Mesendoderm (in vitro differentiated cells): ENCODE results near the gene C1QTNF9B.

Source experiments
- DNase-seq: peaks from one replicate; pipeline ENCODE4 v3.0.0; 2013
- H2AK5ac ChIP-seq: 2 replicates; pipeline ENCODE4 v1.6.1; 2013; ENCODE audit warnings: low read length, inconsistent platforms
- H2BK120ac ChIP-seq: 2 replicates; pipeline ENCODE4 v1.6.1; 2013; ENCODE audit warnings: low read depth, mild to moderate bottlenecking, low read length, moderate library complexity, mixed read lengths
- H2BK15ac ChIP-seq: replicated peaks from 2 replicates; pipeline ENCODE4 v1.6.1; 2013; ENCODE audit warnings: low read depth, mild to moderate bottlenecking, moderate library complexity
- H2BK5ac ChIP-seq: 2 replicates; pipeline ENCODE4 v1.6.1; 2013; ENCODE audit warnings: low read length, inconsistent platforms
- H3K18ac ChIP-seq: 2 replicates; pipeline ENCODE4 v1.6.1; 2013; ENCODE audit warnings: mild to moderate bottlenecking, low read length, mixed read lengths
- H3K23ac ChIP-seq: one replicate; pipeline ENCODE4 v1.6.1; 2013; ENCODE audit warnings: low read length
- H3K27ac ChIP-seq: 2 replicates; pipeline ENCODE4 v1.5.1; 2013; ENCODE audit warnings: low read depth, mild to moderate bottlenecking, inconsistent platforms, low read length, moderate library complexity
- H3K27me3 ChIP-seq: 2 replicates; pipeline ENCODE4 v1.6.1; 2013; ENCODE audit warnings: low read length, control low read depth, mild to moderate bottlenecking, inconsistent platforms; ENCODE audit not compliant: insufficient read depth, poor library complexity
- H3K36me3 ChIP-seq: 2 replicates; pipeline ENCODE4 v1.6.1; 2013; ENCODE audit warnings: low read length, inconsistent platforms; ENCODE audit not compliant: control insufficient read depth, insufficient read depth
- H3K4ac ChIP-seq: one replicate; pipeline ENCODE4 v1.6.1; 2013; ENCODE audit warnings: low read depth, mild to moderate bottlenecking, low read length, moderate library complexity
- H3K4me1 ChIP-seq: 2 replicates; pipeline ENCODE4 v1.6.1; 2013; ENCODE audit warnings: low read depth, low read length, inconsistent platforms; ENCODE audit not compliant: control insufficient read depth
- H3K4me2 ChIP-seq: 2 replicates; pipeline ENCODE4 v1.6.1; 2013; ENCODE audit warnings: low read length
- H3K4me3 ChIP-seq: 2 replicates; pipeline ENCODE4 v1.5.1; 2013; ENCODE audit warnings: mild to moderate bottlenecking, low read length
- H3K56ac ChIP-seq: one replicate; pipeline ENCODE4 v1.6.1; 2013; ENCODE audit warnings: low read length
- H3K79me1 ChIP-seq: 2 replicates; pipeline ENCODE4 v1.6.1; 2013; ENCODE audit warnings: low read length, inconsistent platforms
- H3K79me2 ChIP-seq: 2 replicates; pipeline ENCODE4 v1.6.1; 2013; ENCODE audit warnings: mild to moderate bottlenecking, low read length; ENCODE audit not compliant: control insufficient read depth, insufficient read depth
- H3K9ac ChIP-seq: 2 replicates; pipeline ENCODE4 v1.6.1; 2013; ENCODE audit warnings: low read length, inconsistent platforms
- H4K5ac ChIP-seq: one replicate; pipeline ENCODE4 v1.6.1; 2013; ENCODE audit warnings: low read length
- H4K8ac ChIP-seq: one replicate; pipeline ENCODE4 v1.6.1; 2013; ENCODE audit warnings: low read depth, mild to moderate bottlenecking, control low read depth, low read length, moderate library complexity
- WGBS: extraction: QIAGEN DNeasy Blood & Tissue Kit; methylation state at CpG from one replicate; pipeline ENCODE4 v1.1.7; 2013; ENCODE audit warnings: low lambda C conversion rate, missing lambda C conversion rate; ENCODE audit not compliant: insufficient coverage; ENCODE audit errors: extremely low coverage; 5-methylcytosine and 5-hydroxymethylcytosine counted together

Gene C1QTNF9B

GRCh38 chr13:23919006-23919405 lies 21.7 kb upstream of the C1QTNF9B start:
- Histone ChIP-seq H3K23ac (no peak overlapping the region), H3K18ac (no peak overlapping the region), H3K56ac (no peak overlapping the region), H3K79me2 (no peaks in the 10 kb centered on the region), H3K27me3 (no peaks in the 10 kb centered on the region), H4K8ac (no peak overlapping the region), H3K9ac (no peak overlapping the region), H3K79me1 (no peaks in the 10 kb centered on the region), H3K4me1 (peaks cover 2% of the 10 kb centered on the region), H2BK15ac (no peak overlapping the region), H2BK5ac (no peak overlapping the region), H3K4ac (no peak overlapping the region), H2BK120ac (no peak overlapping the region), H3K36me3 (no peaks in the 10 kb centered on the region), H3K4me3 (no peak overlapping the region), H4K5ac (no peak overlapping the region), H3K27ac (no peak overlapping the region), H2AK5ac (no peak overlapping the region), H3K4me2 (no peak overlapping the region)
- no CpG with 5 or more reads among the region's 1 CpG for WGBS
- no peak for DNase-seq

- H3K4me2 ChIP-seq = no peak overlapping the region
- no peak overlapping the region for H2BK120ac ChIP-seq
- H2BK5ac ChIP-seq = no peak overlapping the region
- no peaks in the 10 kb centered on the region for H3K36me3 ChIP-seq
- no peak overlapping the region for H4K8ac ChIP-seq
- H3K4me3 ChIP-seq = no peak overlapping the region
- H3K4me1 ChIP-seq = peaks cover 2% of the 10 kb centered on the region
- no peak overlapping the region for H4K5ac ChIP-seq
- no peaks in the 10 kb centered on the region for H3K79me1 ChIP-seq
- no peak overlapping the region for H3K4ac ChIP-seq
- H2BK15ac ChIP-seq = no peak overlapping the region
- DNase-seq = no peak
- no peak overlapping the region for H2AK5ac ChIP-seq
- no peak overlapping the region for H3K9ac ChIP-seq
- WGBS = no CpG with 5 or more reads among the region's 2 CpGs
- H3K23ac ChIP-seq = no peak overlapping the region
- no peak overlapping the region for H3K56ac ChIP-seq
- H3K27me3 ChIP-seq = no peaks in the 10 kb centered on the region
- H3K18ac ChIP-seq = no peak overlapping the region
- no peaks in the 10 kb centered on the region for H3K79me2 ChIP-seq
- H3K27ac ChIP-seq = no peak overlapping the region
Measured at GRCh38 chr13:23918208-23918607, 20.9 kb upstream of the C1QTNF9B start.

GRCh38 chr13:23915308-23915707 lies 18.0 kb upstream of the C1QTNF9B start:
- Histone ChIP-seq H3K4me2 (no peak overlapping the region), H3K79me2 (no peaks in the 10 kb centered on the region)
- peak; percentile 42 for DNase-seq

GRCh38 chr13:23912469-23912868 lies 15.2 kb upstream of the C1QTNF9B start:
- Histone ChIP-seq H3K27me3 (no peaks in the 10 kb centered on the region), H3K9ac (no peak overlapping the region), H3K36me3 (no peaks in the 10 kb centered on the region), H3K23ac (no peak overlapping the region), H3K4me1 (no peaks in the 10 kb centered on the region), H3K79me2 (no peaks in the 10 kb centered on the region), H3K4me3 (no peak overlapping the region), H2BK15ac (no peak overlapping the region), H3K56ac (no peak overlapping the region), H4K8ac (no peak overlapping the region), H4K5ac (no peak overlapping the region), H2BK5ac (no peak overlapping the region), H3K79me1 (no peaks in the 10 kb centered on the region), H2AK5ac (no peak overlapping the region), H3K18ac (no peak overlapping the region), H3K4me2 (no peak overlapping the region), H3K27ac (no peak overlapping the region), H3K4ac (no peak overlapping the region), H2BK120ac (no peak overlapping the region)
- no peak for DNase-seq
- WGBS = 100% methylated on average over 1 of the region's 1 CpG

More at GRCh38 chr13:23915308-23915707, 18.0 kb upstream of the C1QTNF9B start:
- H2BK120ac ChIP-seq = no peak overlapping the region
- no peaks in the 10 kb centered on the region for H3K27me3 ChIP-seq
- no peak overlapping the region for H2AK5ac ChIP-seq
- H4K8ac ChIP-seq = no peak overlapping the region
- H2BK5ac ChIP-seq = no peak overlapping the region
- no peak overlapping the region for H3K27ac ChIP-seq
- no peaks in the 10 kb centered on the region for H3K79me1 ChIP-seq
- H3K4me3 ChIP-seq = no peak overlapping the region
- no peak overlapping the region for H2BK15ac ChIP-seq
- H3K4me1 ChIP-seq = no peaks in the 10 kb centered on the region
- no peak overlapping the region for H4K5ac ChIP-seq
- H3K18ac ChIP-seq = no peak overlapping the region
- H3K23ac ChIP-seq = no peak overlapping the region
- H3K4ac ChIP-seq = no peak overlapping the region
- H3K9ac ChIP-seq = no peak overlapping the region
- H3K56ac ChIP-seq = no peak overlapping the region
- H3K36me3 ChIP-seq = no peaks in the 10 kb centered on the region
- no CpG with 5 or more reads among the region's 3 CpGs for WGBS

- no peaks in the 10 kb centered on the region for H3K4me1 ChIP-seq
- H3K4me3 ChIP-seq = no peak overlapping the region
- H3K27me3 ChIP-seq = no peaks in the 10 kb centered on the region
- H3K4ac ChIP-seq = no peak overlapping the region
- no peak overlapping the region for H3K18ac ChIP-seq
- no peak overlapping the region for H2AK5ac ChIP-seq
- H3K79me1 ChIP-seq = no peaks in the 10 kb centered on the region
- no peak overlapping the region for H2BK15ac ChIP-seq
- no peak overlapping the region for H4K5ac ChIP-seq
- no peaks in the 10 kb centered on the region for H3K36me3 ChIP-seq
- H3K79me2 ChIP-seq = no peaks in the 10 kb centered on the region
- H3K27ac ChIP-seq = no peak overlapping the region
- no peak overlapping the region for H4K8ac ChIP-seq
- H3K4me2 ChIP-seq = no peak overlapping the region
- no peak overlapping the region for H3K56ac ChIP-seq
- no peak overlapping the region for H3K9ac ChIP-seq
- DNase-seq = no peak
- no peak overlapping the region for H3K23ac ChIP-seq
- no peak overlapping the region for H2BK120ac ChIP-seq
- H2BK5ac ChIP-seq = no peak overlapping the region
Measured at GRCh38 chr13:23909606-23910005, 12.3 kb upstream of the C1QTNF9B start.

- DNase-seq = no peak
Measured at GRCh38 chr13:23905766-23906165, 8.5 kb upstream of the C1QTNF9B start.

More at GRCh38 chr13:23905766-23906165, 8.5 kb upstream of the C1QTNF9B start:
- Histone ChIP-seq H2BK5ac (no peak overlapping the region), H2BK120ac (no peak overlapping the region), H3K79me2 (no peaks in the 10 kb centered on the region), H3K27ac (no peak overlapping the region), H3K4me3 (no peak overlapping the region), H3K36me3 (no peaks in the 10 kb centered on the region), H3K18ac (no peak overlapping the region), H3K79me1 (no peaks in the 10 kb centered on the region), H4K5ac (no peak overlapping the region), H3K56ac (no peak overlapping the region), H2BK15ac (no peak overlapping the region), H3K4ac (no peak overlapping the region), H2AK5ac (no peak overlapping the region), H4K8ac (no peak overlapping the region), H3K27me3 (no peaks in the 10 kb centered on the region), H3K9ac (no peak overlapping the region), H3K4me2 (no peak overlapping the region), H3K4me1 (no peaks in the 10 kb centered on the region), H3K23ac (no peak overlapping the region)
- WGBS = no CpG with 5 or more reads among the region's 2 CpGs
